Measurements from ENCODE around the gene KIFBP. TPM values are rescaled to one million over a fixed set of nuclear protein-coding genes. Genes with fewer than 3 reads are reported as not detected.
A peak's percentile ranks its signal among the peaks of the same experiment; 100 is the strongest.

The KIFBP gene
- total and polyA plus RNA-seq, 2 donors, result 12.3 to 25.6 TPM

DNA sequence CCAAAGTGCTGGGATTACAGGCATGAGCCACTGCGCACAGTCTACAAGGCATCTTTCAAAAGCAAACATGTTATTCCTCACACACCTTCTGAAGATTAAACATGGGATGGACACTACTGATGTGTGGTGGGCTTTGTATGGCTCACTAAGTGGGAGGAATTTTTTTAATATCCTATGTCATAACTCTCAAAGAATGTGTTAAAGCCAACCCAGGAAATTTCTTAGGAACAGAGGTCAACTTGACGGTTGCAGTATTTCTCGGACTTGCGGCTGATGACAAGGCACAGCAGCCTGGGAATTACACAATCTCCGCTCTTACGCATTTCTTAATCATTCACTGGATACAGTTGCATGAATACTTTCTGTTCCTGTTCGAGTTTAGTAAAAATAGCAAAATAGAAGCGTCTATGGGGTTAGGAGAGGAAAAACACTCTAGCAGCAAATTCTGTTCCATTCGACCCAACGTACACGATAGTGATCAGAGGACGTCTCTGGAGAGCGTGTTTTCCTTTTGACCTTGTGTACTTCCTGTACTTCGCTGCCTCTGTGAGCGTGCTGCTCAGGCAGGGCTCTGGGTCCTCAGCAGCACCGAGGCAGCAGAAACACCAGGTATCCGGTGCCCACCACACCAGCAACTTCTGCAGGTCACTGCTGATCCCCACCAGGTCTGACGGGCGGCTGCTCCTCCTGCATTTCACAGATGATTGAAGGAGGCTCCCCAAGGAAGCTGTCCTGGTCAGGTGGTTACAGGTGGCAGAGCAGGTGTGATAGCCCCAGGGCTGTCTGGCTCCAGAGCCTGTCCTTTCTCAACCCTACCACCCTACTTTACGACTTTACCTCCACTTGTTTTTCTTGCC is 72.9 kb downstream of the KIFBP start:
- peak overlapping the region; percentile 39 to 41 for H3K4me3 ChIP-seq (ENCODE audit: low read length in 2 of 2)
- H3K27ac ChIP-seq (ENCODE audit: low read depth in 1 of 2, low read length in 1 of 2), result peak overlapping the region; percentile 76 to 89
- peak in 5 of 9 donors; percentile 30 to 72 (median 40) for DNase-seq (ENCODE audit: low read depth in 6 of 9, low spot score in 9 of 9)
- H3K36me3 ChIP-seq (ENCODE audit: control insufficient read depth in 2 of 2, insufficient read depth in 2 of 2, low read length in 1 of 2), result no peaks in the 10 kb centered on the region
- peaks cover 17 to 45% of the 10 kb centered on the region in 2 donors for H3K4me1 ChIP-seq (ENCODE audit: control insufficient read depth in 2 of 2, insufficient read depth in 2 of 2, low read length in 2 of 2)
- no peaks in the 10 kb centered on the region for H3K9me3 ChIP-seq (ENCODE audit: control insufficient read depth in 2 of 2, insufficient read depth in 1 of 2, low read length in 1 of 2)
- WGBS, result 18% methylated on average over 20 of the region's 20 CpGs
- H3K27me3 ChIP-seq (ENCODE audit: control insufficient read depth in 2 of 2, insufficient read depth in 1 of 2, low read length in 1 of 2), result no peaks in the 10 kb centered on the region

DNA sequence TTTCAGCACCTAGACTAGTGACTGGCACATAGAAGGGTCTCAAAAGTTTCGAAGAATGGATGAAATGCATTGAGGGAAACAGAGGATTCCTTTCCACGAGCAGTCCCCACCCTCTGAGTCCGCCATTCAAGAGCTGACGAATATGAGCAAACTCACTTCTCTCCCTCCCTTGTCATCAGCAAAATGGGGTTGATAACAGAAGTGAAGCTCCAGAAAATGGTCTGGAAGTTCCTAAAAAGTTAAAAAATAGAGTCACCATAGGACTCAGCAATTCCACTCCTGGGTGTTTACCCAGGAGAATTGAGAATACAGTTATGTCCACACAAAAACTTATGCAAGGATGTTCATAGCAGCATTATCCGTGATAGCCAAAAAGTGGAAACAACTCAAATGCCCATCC is 74.3 kb downstream of the KIFBP start:
- DNase-seq (ENCODE audit: low read depth in 6 of 9, low spot score in 9 of 9), result no peak
- H3K36me3 ChIP-seq (ENCODE audit: control insufficient read depth in 2 of 2, insufficient read depth in 2 of 2, low read length in 1 of 2), result no peaks in the 10 kb centered on the region
- no peak overlapping the region for H3K27ac ChIP-seq (ENCODE audit: low read depth in 1 of 2, low read length in 1 of 2)
- no peaks in the 10 kb centered on the region for H3K27me3 ChIP-seq (ENCODE audit: control insufficient read depth in 2 of 2, insufficient read depth in 1 of 2, low read length in 1 of 2)
- no peak overlapping the region for H3K4me3 ChIP-seq (ENCODE audit: low read length in 2 of 2)
- no peaks in the 10 kb centered on the region for H3K9me3 ChIP-seq (ENCODE audit: control insufficient read depth in 2 of 2, insufficient read depth in 1 of 2, low read length in 1 of 2)
- 96% methylated on average over 5 of the region's 5 CpGs for WGBS
- H3K4me1 ChIP-seq (ENCODE audit: control insufficient read depth in 2 of 2, insufficient read depth in 2 of 2, low read length in 2 of 2), result peaks cover 8 to 31% of the 10 kb centered on the region in 2 donors

DNA sequence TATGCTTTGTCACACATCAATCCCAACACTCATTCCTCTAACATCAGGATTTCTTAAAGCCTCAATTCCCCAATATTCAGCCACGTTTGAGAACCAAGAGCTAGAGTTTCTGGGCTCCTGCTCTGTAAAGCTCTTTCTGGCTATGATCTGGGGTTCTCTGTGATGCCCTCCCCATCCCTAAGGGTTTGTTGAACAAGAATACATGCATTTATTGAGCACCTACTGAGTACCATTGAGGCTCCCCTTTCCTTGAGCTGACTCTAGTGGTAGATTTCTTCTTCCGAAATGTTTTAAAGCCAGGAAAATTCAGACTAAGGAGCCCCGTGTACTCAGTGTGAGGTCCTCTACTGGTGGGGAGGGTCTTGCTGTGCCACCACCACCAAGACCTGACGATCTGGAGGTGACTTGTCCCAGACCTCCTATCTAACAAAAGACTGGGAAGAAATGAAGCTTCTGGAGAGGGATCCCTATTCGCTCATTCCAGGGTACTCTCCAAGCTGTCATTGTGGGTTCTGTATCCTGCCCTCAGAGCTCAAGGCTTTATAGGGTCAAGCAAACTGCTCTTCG is 76.2 kb downstream of the KIFBP start:
- no peak for DNase-seq (ENCODE audit: low read depth in 6 of 9, low spot score in 9 of 9)
- H3K4me1 ChIP-seq (ENCODE audit: control insufficient read depth in 2 of 2, insufficient read depth in 2 of 2, low read length in 2 of 2), result peaks cover 8 to 30% of the 10 kb centered on the region in 2 donors
- H3K9me3 ChIP-seq (ENCODE audit: control insufficient read depth in 2 of 2, insufficient read depth in 1 of 2, low read length in 1 of 2), result no peaks in the 10 kb centered on the region
- 96% methylated on average over 6 of the region's 6 CpGs for WGBS
- H3K4me3 ChIP-seq (ENCODE audit: low read length in 2 of 2), result no peak overlapping the region
- no peaks in the 10 kb centered on the region for H3K27me3 ChIP-seq (ENCODE audit: control insufficient read depth in 2 of 2, insufficient read depth in 1 of 2, low read length in 1 of 2)
- peak overlapping the region in 1 of 2 donors; percentile 50 for H3K27ac ChIP-seq (ENCODE audit: low read depth in 1 of 2, low read length in 1 of 2)
- no peaks in the 10 kb centered on the region for H3K36me3 ChIP-seq (ENCODE audit: control insufficient read depth in 2 of 2, insufficient read depth in 2 of 2, low read length in 1 of 2)

DNA sequence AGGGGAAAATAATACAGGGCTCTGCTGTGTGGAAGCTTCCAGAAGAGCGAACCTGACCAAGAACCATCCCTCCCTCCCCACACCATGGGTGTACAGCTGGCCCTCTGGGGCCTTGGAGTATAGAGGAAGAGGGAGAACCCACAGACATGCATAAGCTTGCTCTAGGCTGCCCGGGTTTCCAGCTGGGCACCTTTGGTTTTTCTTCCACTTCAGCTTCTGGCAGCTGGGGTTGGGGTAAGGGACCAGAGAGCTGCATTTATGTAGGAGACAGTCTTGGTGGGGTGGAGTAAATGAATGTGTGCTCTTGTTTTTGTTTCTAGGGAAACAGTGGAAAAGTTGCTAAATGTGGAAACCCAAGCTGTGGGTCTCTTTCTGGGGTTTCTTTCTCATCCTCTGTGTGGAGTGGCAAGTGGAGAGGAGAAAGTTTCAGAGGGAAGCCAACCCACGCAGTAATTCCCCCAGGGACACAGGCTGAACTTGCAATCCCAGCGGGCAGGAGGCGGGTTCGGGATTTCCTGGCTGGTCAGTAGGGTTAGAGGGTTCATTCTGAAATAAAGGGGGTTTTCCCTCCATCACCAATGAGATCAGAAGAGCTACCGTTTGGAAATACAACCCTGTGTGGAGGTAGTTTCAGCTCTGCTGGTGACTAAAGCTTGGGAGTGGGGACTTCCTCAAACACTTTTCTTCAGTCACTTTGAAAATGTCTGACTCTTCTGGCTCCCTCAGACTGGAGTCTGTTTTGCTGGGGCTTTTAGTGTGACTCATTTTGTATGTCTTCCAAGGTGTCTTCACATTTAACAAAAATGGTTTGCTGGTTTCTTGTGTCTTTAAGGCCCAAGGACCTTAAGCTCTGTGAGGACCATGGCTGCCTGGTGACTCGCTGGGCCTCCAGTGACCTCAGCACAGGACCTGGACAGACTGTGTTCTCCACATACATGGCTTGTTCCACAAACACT is 77.1 kb downstream of the KIFBP start:
- H3K36me3 ChIP-seq (ENCODE audit: control insufficient read depth in 2 of 2, insufficient read depth in 2 of 2, low read length in 1 of 2), result no peaks in the 10 kb centered on the region
- no peak overlapping the region for H3K4me3 ChIP-seq (ENCODE audit: low read length in 2 of 2)
- 71% methylated on average over 8 of the region's 8 CpGs for WGBS
- no peaks in the 10 kb centered on the region for H3K27me3 ChIP-seq (ENCODE audit: control insufficient read depth in 2 of 2, insufficient read depth in 1 of 2, low read length in 1 of 2)
- H3K9me3 ChIP-seq (ENCODE audit: control insufficient read depth in 2 of 2, insufficient read depth in 1 of 2, low read length in 1 of 2), result no peaks in the 10 kb centered on the region
- peak in 1 of 9 donors; percentile 40 for DNase-seq (ENCODE audit: low read depth in 6 of 9, low spot score in 9 of 9)
- H3K4me1 ChIP-seq (ENCODE audit: control insufficient read depth in 2 of 2, insufficient read depth in 2 of 2, low read length in 2 of 2), result peaks cover 8 to 30% of the 10 kb centered on the region in 2 donors
- peak overlapping the region; percentile 50 to 81 for H3K27ac ChIP-seq (ENCODE audit: low read depth in 1 of 2, low read length in 1 of 2)

Other genes starting within 250 kb of the KIFBP start
- gene STOX1, start 161.3 kb upstream of the KIFBP start, total RNA-seq, result 10.3 TPM
- gene STOX1, start 161.3 kb upstream of the KIFBP start, polyA plus RNA-seq, result 8.5 TPM
- gene DDX50, start 87.5 kb upstream of the KIFBP start, total RNA-seq, result 62.9 TPM
- 40.0 TPM for gene DDX50, start 87.5 kb upstream of the KIFBP start, polyA plus RNA-seq
- 61.0 TPM for gene DDX21, start 32.6 kb upstream of the KIFBP start, total RNA-seq
- gene DDX21, start 32.6 kb upstream of the KIFBP start, polyA plus RNA-seq, result 28.8 TPM
- 290 TPM for gene SRGN, start 99.3 kb downstream of the KIFBP start, total RNA-seq
- 549 TPM for gene SRGN, start 99.3 kb downstream of the KIFBP start, polyA plus RNA-seq
- gene VPS26A, start 135.4 kb downstream of the KIFBP start, total RNA-seq, result 14.6 TPM
- gene VPS26A, start 135.4 kb downstream of the KIFBP start, polyA plus RNA-seq, result 44.2 TPM
- 26.0 TPM for gene SUPV3L1, start 191.4 kb downstream of the KIFBP start, total RNA-seq
- 76.7 TPM for gene SUPV3L1, start 191.4 kb downstream of the KIFBP start, polyA plus RNA-seq
- gene HKDC1, start 231.5 kb downstream of the KIFBP start, total RNA-seq, result 15.3 TPM
- 10.9 TPM for gene HKDC1, start 231.5 kb downstream of the KIFBP start, polyA plus RNA-seq